ENCODE measurements around the gene KRT85.
"Not testable (repeated sequence)": the region's sequence is repeated elsewhere in the genome, so short reads cannot be mapped to it uniquely, and the experiment has no call there.

Gene KRT85

GRCh38 chr12:52413782-52414345 lies 46.6 kb upstream of the KRT85 start:
- Histone ChIP-seq H3K27ac (ENCODE audit: low read depth, low read length) (no peak overlapping the region), H3K4me3 (ENCODE audit: low read depth, low read length) (no peak overlapping the region), H4K12ac (ENCODE audit: low read depth, low read length) (no peak overlapping the region), H2AFZ (ENCODE audit: insufficient read depth, low read length, poor library complexity) (no peak overlapping the region), H2BK120ac (ENCODE audit: insufficient read depth, low read length, poor library complexity) (no peak overlapping the region), H3K79me1 (ENCODE audit: low read length) (no peaks in the 10 kb centered on the region), H3K4ac (ENCODE audit: low read depth, low read length) (no peak overlapping the region), H3K9ac (ENCODE audit: low read length) (no peak overlapping the region), H2BK5ac (ENCODE audit: low read depth, low read length, poor library complexity) (no peak overlapping the region), H3K4me1 (ENCODE audit: control insufficient read depth in 1 of 2, insufficient read depth in 2 of 2, low read length in 2 of 2) (peaks cover 0 to 3% of the 10 kb centered on the region in 2 experiments), H3K18ac (ENCODE audit: low read length) (no peak overlapping the region), H4K8ac (ENCODE audit: low read depth, low read length) (no peak overlapping the region), H2AK5ac (ENCODE audit: low read length) (no peak overlapping the region), H3K27me3 (ENCODE audit: insufficient read depth, low read length) (no peaks in the 10 kb centered on the region), H3K14ac (ENCODE audit: low read length) (no peak overlapping the region), H3K9me3 (ENCODE audit: insufficient read depth, low read depth, low read length) (peaks cover 12% of the 10 kb centered on the region), H4K91ac (ENCODE audit: low read depth, low read length) (no peak overlapping the region), H3K79me2 (ENCODE audit: control insufficient read depth, insufficient read depth, low read length, poor library complexity) (no peaks in the 10 kb centered on the region), H3K4me2 (ENCODE audit: low read length) (no peak overlapping the region), H3K23ac (ENCODE audit: low read length) (no peak overlapping the region), H3K36me3 (ENCODE audit: control insufficient read depth in 1 of 2, insufficient read depth in 2 of 2, low read length in 2 of 2) (no peaks in the 10 kb centered on the region), H2BK12ac (ENCODE audit: low read length) (no peak overlapping the region)
- WGBS (ENCODE audit: extremely low coverage, insufficient coverage, insufficient read length): no CpG with 5 or more reads among the region's 8 CpGs
- no peak for DNase-seq

GRCh38 chr12:52413202-52413601 lies 45.9 kb upstream of the KRT85 start:
- Histone ChIP-seq H2BK120ac (ENCODE audit: insufficient read depth, low read length, poor library complexity) (no peak overlapping the region), H2AFZ (ENCODE audit: insufficient read depth, low read length, poor library complexity) (no peak overlapping the region), H4K12ac (ENCODE audit: low read depth, low read length) (no peak overlapping the region), H3K79me2 (ENCODE audit: control insufficient read depth, insufficient read depth, low read length, poor library complexity) (no peaks in the 10 kb centered on the region), H3K9me3 (ENCODE audit: insufficient read depth, low read depth, low read length) (peaks cover 12% of the 10 kb centered on the region), H2AK5ac (ENCODE audit: low read length) (no peak overlapping the region), H3K23ac (ENCODE audit: low read length) (no peak overlapping the region), H2BK12ac (ENCODE audit: low read length) (no peak overlapping the region), H3K14ac (ENCODE audit: low read length) (no peak overlapping the region), H3K27ac (ENCODE audit: low read depth, low read length) (no peak overlapping the region), H4K91ac (ENCODE audit: low read depth, low read length) (no peak overlapping the region), H3K36me3 (ENCODE audit: control insufficient read depth in 1 of 2, insufficient read depth in 2 of 2, low read length in 2 of 2) (no peaks in the 10 kb centered on the region), H4K8ac (ENCODE audit: low read depth, low read length) (no peak overlapping the region), H3K4me3 (ENCODE audit: low read depth, low read length) (no peak overlapping the region), H3K4me1 (ENCODE audit: control insufficient read depth in 1 of 2, insufficient read depth in 2 of 2, low read length in 2 of 2) (peaks cover 0 to 3% of the 10 kb centered on the region in 2 experiments), H3K4me2 (ENCODE audit: low read length) (no peak overlapping the region), H3K79me1 (ENCODE audit: low read length) (no peaks in the 10 kb centered on the region), H3K27me3 (ENCODE audit: insufficient read depth, low read length) (no peaks in the 10 kb centered on the region), H2BK5ac (ENCODE audit: low read depth, low read length, poor library complexity) (no peak overlapping the region), H3K18ac (ENCODE audit: low read length) (no peak overlapping the region), H3K4ac (ENCODE audit: low read depth, low read length) (no peak overlapping the region), H3K9ac (ENCODE audit: low read length) (no peak overlapping the region)
- no peak for DNase-seq
- no CpG with 5 or more reads among the region's 4 CpGs for WGBS (ENCODE audit: extremely low coverage, insufficient coverage, insufficient read length)

- H3K4me1 ChIP-seq (ENCODE audit: control insufficient read depth in 1 of 2, insufficient read depth in 2 of 2, low read length in 2 of 2): no peaks in the 10 kb centered on the region
- H3K27ac ChIP-seq (ENCODE audit: low read depth, low read length): no peak overlapping the region
- no peak overlapping the region for H3K18ac ChIP-seq (ENCODE audit: low read length)
- H4K8ac ChIP-seq (ENCODE audit: low read depth, low read length): no peak overlapping the region
- no peak overlapping the region for H3K9ac ChIP-seq (ENCODE audit: low read length)
- no peak overlapping the region for H3K4me3 ChIP-seq (ENCODE audit: low read depth, low read length)
- no peak overlapping the region for H2BK5ac ChIP-seq (ENCODE audit: low read depth, low read length, poor library complexity)
- H2BK120ac ChIP-seq (ENCODE audit: insufficient read depth, low read length, poor library complexity): no peak overlapping the region
- no peak overlapping the region for H4K12ac ChIP-seq (ENCODE audit: low read depth, low read length)
- H3K4me2 ChIP-seq (ENCODE audit: low read length): no peak overlapping the region
- no peaks in the 10 kb centered on the region for H3K79me2 ChIP-seq (ENCODE audit: control insufficient read depth, insufficient read depth, low read length, poor library complexity)
- no peaks in the 10 kb centered on the region for H3K36me3 ChIP-seq (ENCODE audit: control insufficient read depth in 1 of 2, insufficient read depth in 2 of 2, low read length in 2 of 2)
- H3K23ac ChIP-seq (ENCODE audit: low read length): no peak overlapping the region
- no peak overlapping the region for H2AK5ac ChIP-seq (ENCODE audit: low read length)
- no peak overlapping the region for H4K91ac ChIP-seq (ENCODE audit: low read depth, low read length)
- no CpG with 5 or more reads among the region's 10 CpGs for WGBS (ENCODE audit: extremely low coverage, insufficient coverage, insufficient read length)
- no peaks in the 10 kb centered on the region for H3K27me3 ChIP-seq (ENCODE audit: insufficient read depth, low read length)
- no peak overlapping the region for H3K4ac ChIP-seq (ENCODE audit: low read depth, low read length)
- H3K79me1 ChIP-seq (ENCODE audit: low read length): no peaks in the 10 kb centered on the region
- no peak overlapping the region for H3K14ac ChIP-seq (ENCODE audit: low read length)
- no peak for DNase-seq
- no peak overlapping the region for H2AFZ ChIP-seq (ENCODE audit: insufficient read depth, low read length, poor library complexity)
- no peak overlapping the region for H2BK12ac ChIP-seq (ENCODE audit: low read length)
- peaks cover 12% of the 10 kb centered on the region for H3K9me3 ChIP-seq (ENCODE audit: insufficient read depth, low read depth, low read length)
These were observed 44.5 kb upstream of the KRT85 start for GRCh38 chr12:52411815-52412214.

- H3K4me3 ChIP-seq (ENCODE audit: low read depth, low read length); H3K4me1 ChIP-seq (ENCODE audit: control insufficient read depth in 1 of 2, insufficient read depth in 2 of 2, low read length in 2 of 2); H3K23ac ChIP-seq (ENCODE audit: low read length); H3K4ac ChIP-seq (ENCODE audit: low read depth, low read length); H2BK12ac ChIP-seq (ENCODE audit: low read length); H3K36me3 ChIP-seq (ENCODE audit: control insufficient read depth in 1 of 2, insufficient read depth in 2 of 2, low read length in 2 of 2); H3K9ac ChIP-seq (ENCODE audit: low read length); H3K18ac ChIP-seq (ENCODE audit: low read length); DNase-seq; H2AK5ac ChIP-seq (ENCODE audit: low read length); H3K4me2 ChIP-seq (ENCODE audit: low read length); H4K12ac ChIP-seq (ENCODE audit: low read depth, low read length); H4K91ac ChIP-seq (ENCODE audit: low read depth, low read length); H3K79me2 ChIP-seq (ENCODE audit: control insufficient read depth, insufficient read depth, low read length, poor library complexity); H3K14ac ChIP-seq (ENCODE audit: low read length); H3K79me1 ChIP-seq (ENCODE audit: low read length); H3K27me3 ChIP-seq (ENCODE audit: insufficient read depth, low read length); H2BK120ac ChIP-seq (ENCODE audit: insufficient read depth, low read length, poor library complexity); H3K27ac ChIP-seq (ENCODE audit: low read depth, low read length); H4K8ac ChIP-seq (ENCODE audit: low read depth, low read length); H2BK5ac ChIP-seq (ENCODE audit: low read depth, low read length, poor library complexity); H2AFZ ChIP-seq (ENCODE audit: insufficient read depth, low read length, poor library complexity): not testable (repeated sequence)
- no CpG with 5 or more reads among the region's 1 CpG for WGBS (ENCODE audit: extremely low coverage, insufficient coverage, insufficient read length)
- peaks cover 10% of the 10 kb centered on the region for H3K9me3 ChIP-seq (ENCODE audit: insufficient read depth, low read depth, low read length)
These were observed 43.4 kb upstream of the KRT85 start for GRCh38 chr12:52410589-52411248.

Measured in trophoblast cell (in vitro differentiated cells and primary cell).